GM23338 (cell line): ENCODE results near the gene DCAF10. TPM values are rescaled to one million over a fixed set of nuclear protein-coding genes. Genes with fewer than 3 reads are reported as not detected.

ENCODE experiments used
- ATAC-seq: fragments of 200-7000 bp; cut with Tn5 transposase; 3 replicates; pipeline ENCODE4 v1.9.1; 2020
- DNase-seq: peaks from one replicate; pipeline ENCODE4 v3.0.0-alpha.2; 2015; ENCODE audit warnings: low spot score
- H2AFZ ChIP-seq: fragments of 200-600 bp; sonication (generic); 2 replicates; pipeline ENCODE4 v1.8.0; 2016; ENCODE audit warnings: antibody characterized with exemption, mild to moderate bottlenecking, moderate library complexity
- H3F3A ChIP-seq: fragments of 200-600 bp; sonication (generic); replicated peaks from 2 replicates; pipeline ENCODE4 v1.8.0; 2017; ENCODE audit warnings: antibody characterized with exemption, mixed run types, low read depth
- H3K27ac ChIP-seq: fragments of 200-600 bp; sonication (generic); 2 replicates; pipeline ENCODE4 v1.6.1; 2016; ENCODE audit warnings: low read depth
- H3K27me3 ChIP-seq: fragments of 200-600 bp; sonication (generic); 2 replicates; pipeline ENCODE4 v1.8.0; 2016; ENCODE audit warnings: mild to moderate bottlenecking, mixed run types, moderate library complexity; ENCODE audit not compliant: insufficient read depth
- H3K36me3 ChIP-seq: fragments of 200-600 bp; sonication (generic); 2 replicates; pipeline ENCODE4 v1.8.0; 2016; ENCODE audit warnings: mild to moderate bottlenecking; ENCODE audit not compliant: insufficient read depth
- H3K4me1 ChIP-seq: fragments of 200-600 bp; sonication (generic); 2 replicates; pipeline ENCODE4 v1.8.0; 2016; ENCODE audit warnings: mild to moderate bottlenecking, moderate library complexity; ENCODE audit not compliant: insufficient read depth
- H3K4me2 ChIP-seq: fragments of 200-600 bp; sonication (generic); 2 replicates; pipeline ENCODE4 v1.7.1; 2017; ENCODE audit warnings: mixed run types
- H3K4me3 ChIP-seq: fragments of 200-600 bp; sonication (generic); 2 replicates; pipeline ENCODE4 v1.6.1; 2016; ENCODE audit warnings: mixed run types
- H3K79me2 ChIP-seq: fragments of 200-600 bp; sonication (generic); replicated peaks from 2 replicates; pipeline ENCODE4 v1.8.0; 2017; ENCODE audit warnings: mild to moderate bottlenecking; ENCODE audit not compliant: insufficient read depth
- H3K9me2 ChIP-seq: fragments of 200-600 bp; sonication (generic); 2 replicates; pipeline ENCODE4 v1.8.0; 2017; ENCODE audit not compliant: insufficient read depth
- H4K20me1 ChIP-seq: fragments of 200-600 bp; sonication (generic); replicated peaks from 2 replicates; pipeline ENCODE4 v1.8.0; 2017; ENCODE audit warnings: mild to moderate bottlenecking; ENCODE audit not compliant: insufficient read depth
- H3K27ac Mint-ChIP-seq: 2 replicates; pipeline ENCODE4 v1.8.0; 2020; ENCODE audit warnings: inconsistent platforms, mild to moderate bottlenecking, moderate library complexity, mixed read lengths
- H3K27me3 Mint-ChIP-seq: 3 replicates; pipeline ENCODE4 v1.8.0; 2022; ENCODE audit warnings: low read depth, mild to moderate bottlenecking, moderate library complexity, mixed read lengths, inconsistent platforms; ENCODE audit not compliant: insufficient read depth, poor library complexity
- H3K36me3 Mint-ChIP-seq: 3 replicates; pipeline ENCODE4 v1.8.0; 2021; ENCODE audit warnings: low read depth, mild to moderate bottlenecking, inconsistent platforms, moderate library complexity, mixed read lengths
- H3K4me1 Mint-ChIP-seq: 3 replicates; pipeline ENCODE4 v1.8.0; 2020; ENCODE audit warnings: mild to moderate bottlenecking, inconsistent platforms, mixed read lengths
- H3K4me3 Mint-ChIP-seq: 3 replicates; pipeline ENCODE4 v1.8.0; 2021; ENCODE audit warnings: moderate library complexity, mild to moderate bottlenecking, inconsistent platforms, mixed read lengths
- H3K9me3 Mint-ChIP-seq: 3 replicates; pipeline ENCODE4 v1.8.0; 2020; ENCODE audit warnings: moderate library complexity, mild to moderate bottlenecking, inconsistent platforms, mixed read lengths
- CREB1 ChIP-seq: fragments of 250-450 bp; sonication (Bioruptor Pico); IDR thresholded peaks from 2 replicates; pipeline ENCODE4 v1.5.0; 2020; ENCODE audit warnings: low read depth, mild to moderate bottlenecking, moderate library complexity
- ETS1 ChIP-seq: IDR thresholded peaks from 2 replicates; pipeline ENCODE4 v1.6.1; 2016; ENCODE audit warnings: antibody characterized with exemption
- EZH2phosphoT487 ChIP-seq: fragments of 200-600 bp; sonication (generic); IDR thresholded peaks from one replicate; pipeline ENCODE4 v1.8.1; 2018; ENCODE audit warnings: antibody characterized with exemption; ENCODE audit not compliant: unreplicated experiment
- JUNB ChIP-seq: IDR thresholded peaks from one replicate; pipeline ENCODE4 v1.6.1; 2016; ENCODE audit warnings: antibody characterized with exemption; ENCODE audit not compliant: unreplicated experiment
- NANOG ChIP-seq: IDR thresholded peaks from 2 replicates; pipeline ENCODE4 v1.6.1; 2016; ENCODE audit warnings: antibody characterized with exemption, borderline replicate concordance
- POLR2AphosphoS5 ChIP-seq: IDR thresholded peaks from 2 replicates; pipeline ENCODE4 v1.6.1; 2016; ENCODE audit warnings: antibody characterized with exemption, low read depth
- REST ChIP-seq: IDR thresholded peaks from one replicate; pipeline ENCODE4 v1.6.1; 2018; ENCODE audit warnings: antibody characterized with exemption; ENCODE audit not compliant: unreplicated experiment
- ZNF331 ChIP-seq: fragments of 250-450 bp; sonication (Bioruptor Pico); IDR thresholded peaks from 2 replicates; pipeline ENCODE4 v1.5.0; 2020; ENCODE audit warnings: low read depth, mild to moderate bottlenecking, moderate library complexity
- polyA plus RNA-seq: library from polyadenylated mRNA; unstranded; fragments of >200 nt; fragmentation: Nextera tagmentation; extraction: Ambion mirVana; gene quantifications from 2 replicates; pipeline ENCODE4 v1.2.1, GENCODE V29; 2016
- total RNA-seq: library from RNA; depleted of rRNA; stranded (reverse); fragments of >200 nt; shearing (Covaris generic); gene quantifications from 2 replicates; pipeline ENCODE4 v1.2.3, GENCODE V29; 2014
- TF ChIP-seq, protein P1 (sequence below): fragments of 250-450 bp; sonication (Bioruptor Pico); IDR thresholded peaks from 2 replicates; pipeline ENCODE4 v1.5.0; 2020; ENCODE audit warnings: mild to moderate bottlenecking, moderate library complexity

DCAF10 gene
- total and polyA plus RNA-seq, 2 experiments from 2014 or later = 6.6 to 11.5 TPM

DNA sequence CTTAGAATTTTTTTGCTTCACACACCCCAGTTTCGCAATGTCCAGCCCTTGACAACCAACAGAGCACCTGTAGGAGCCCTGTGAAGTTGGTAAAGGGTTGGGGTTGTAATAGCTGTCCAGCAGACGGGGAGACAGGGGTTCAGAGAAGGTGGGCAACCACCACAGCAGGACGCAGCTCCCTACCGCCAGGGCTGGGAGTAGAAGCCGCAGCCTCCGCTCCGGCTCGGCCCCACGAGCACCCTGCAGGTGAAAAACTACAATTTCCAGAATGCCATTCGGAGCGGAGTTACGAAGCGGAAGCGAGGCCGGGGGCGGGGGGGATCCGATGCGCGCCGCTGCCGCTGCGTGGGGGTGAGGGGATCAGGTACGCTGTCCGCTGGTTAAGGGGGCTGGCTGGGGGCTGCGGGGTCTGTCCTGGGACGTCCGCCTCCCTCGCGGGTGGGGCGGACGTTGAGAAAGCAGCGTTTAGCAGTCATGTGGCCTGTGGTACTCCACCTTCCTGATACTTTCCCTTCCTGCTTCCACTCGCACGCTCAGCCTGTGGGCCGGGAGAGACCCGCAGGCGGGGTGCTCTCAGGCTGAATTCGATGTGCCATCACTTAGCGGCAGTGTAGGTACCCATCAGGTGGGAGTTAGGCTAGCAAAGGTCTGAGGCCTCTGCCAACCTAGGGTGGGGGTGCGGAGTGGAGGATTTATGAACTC lies 47.0 kb upstream of the DCAF10 start, which contains the start of gene TRMT10B:
TRMT10B (plus strand) TSS at position 317 of the 702 bp plus-strand sequence. CDS start 8,127 bp downstream, outside the sequence.
- Mint-ChIP-seq H3K27ac (peak within 1 kb of the TSS; percentile 69; the same call in 1 of the 2 replicates), H3K4me1 (peaks cover 9% of the 10 kb centered on the region; the same call in 2 of the 3 replicates), H3K4me3 (peak within 1 kb of the TSS; percentile 95), H3K36me3 (peaks cover 5% of the 10 kb centered on the region; the same call in 1 of the 3 replicates), H3K27me3 (peaks cover 7% of the 10 kb centered on the region), H3K9me3 (peaks cover 6% of the 10 kb centered on the region; the same call in 2 of the 3 replicates)
- Histone ChIP-seq H3K4me2 (peak within 1 kb of the TSS; percentile 99), H3K79me2 (0 out of 2 replicates have a peak, but pooled peaks cover 3% of the 10 kb centered on the region), H3F3A (no peaks in the 10 kb centered on the region), H3K4me1 (peaks cover 6% of the 10 kb centered on the region; the same call in 1 of the 2 replicates), H3K4me3 (peak within 1 kb of the TSS; percentile 95), H3K27ac (no peak within 1 kb of the TSS), H3K36me3 (no peaks in the 10 kb centered on the region), H3K9me2 (peaks cover 6% of the 10 kb centered on the region; the same call in 1 of the 2 replicates), H3K27me3 (no peaks in the 10 kb centered on the region), H2AFZ (peak within 1 kb of the TSS; percentile 100), H4K20me1 (peaks cover 3% of the 10 kb centered on the region; the same call in 1 of the 2 replicates)
- ATAC-seq (peak; percentile 95), DNase-seq (peak; percentile 93)
- TF ChIP-seq POLR2AphosphoS5 = peak; percentile 77
- TF ChIP-seq CREB1 (CRISPR knock-in tag) = 0 out of 2 replicates have a peak, but pooled peaks have one; percentile 33
- no peak for TF ChIP-seq NANOG
- no peak for TF ChIP-seq JUNB
- TF ChIP-seq ETS1 = peak; percentile 62
- no peak for TF ChIP-seq EZH2phosphoT487

DNA sequence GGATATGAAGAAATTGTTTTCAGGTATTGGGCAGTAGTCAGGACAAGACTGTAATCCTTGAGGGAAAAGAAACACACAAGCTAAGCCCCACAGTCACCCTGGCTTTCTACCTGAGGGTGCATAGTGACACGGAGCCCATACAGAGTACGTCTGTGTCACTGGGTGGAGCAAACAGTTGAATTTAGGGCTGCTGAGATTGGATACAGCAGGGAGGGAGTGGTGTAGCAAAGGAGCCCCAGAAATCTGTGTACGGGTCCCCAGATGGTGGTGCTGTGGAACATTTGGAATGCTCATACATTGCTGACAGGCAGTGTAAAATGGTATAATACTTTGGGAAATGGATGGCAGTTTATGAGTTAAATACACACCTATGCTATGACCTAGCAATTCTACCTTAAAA lies 41.9 kb upstream of the DCAF10 start:
- DNase-seq (no peak), ATAC-seq (no peak)
- Histone ChIP-seq H3F3A (no peaks in the 10 kb centered on the region), H3K27ac (no peak overlapping the region), H3K36me3 (no peaks in the 10 kb centered on the region), H2AFZ (no peak overlapping the region), H3K4me1 (peaks cover 6% of the 10 kb centered on the region; the same call in 1 of the 2 replicates), H4K20me1 (peaks cover 3% of the 10 kb centered on the region), H3K27me3 (no peaks in the 10 kb centered on the region), H3K79me2 (0 out of 2 replicates have a peak, but pooled peaks cover 3% of the 10 kb centered on the region), H3K4me3 (no peak overlapping the region), H3K9me2 (no peaks in the 10 kb centered on the region), H3K4me2 (no peak overlapping the region)
- Mint-ChIP-seq H3K36me3 (no peaks in the 10 kb centered on the region; the same call in 2 of the 3 replicates), H3K27ac (no peak overlapping the region), H3K4me1 (peaks cover 9% of the 10 kb centered on the region; the same call in 2 of the 3 replicates), H3K9me3 (no peaks in the 10 kb centered on the region), H3K27me3 (peaks cover 2% of the 10 kb centered on the region), H3K4me3 (no peak overlapping the region)
- TF ChIP-seq ZNF331 (no peak), NANOG (no peak), REST (no peak)
- TF ChIP-seq, protein P1, sequence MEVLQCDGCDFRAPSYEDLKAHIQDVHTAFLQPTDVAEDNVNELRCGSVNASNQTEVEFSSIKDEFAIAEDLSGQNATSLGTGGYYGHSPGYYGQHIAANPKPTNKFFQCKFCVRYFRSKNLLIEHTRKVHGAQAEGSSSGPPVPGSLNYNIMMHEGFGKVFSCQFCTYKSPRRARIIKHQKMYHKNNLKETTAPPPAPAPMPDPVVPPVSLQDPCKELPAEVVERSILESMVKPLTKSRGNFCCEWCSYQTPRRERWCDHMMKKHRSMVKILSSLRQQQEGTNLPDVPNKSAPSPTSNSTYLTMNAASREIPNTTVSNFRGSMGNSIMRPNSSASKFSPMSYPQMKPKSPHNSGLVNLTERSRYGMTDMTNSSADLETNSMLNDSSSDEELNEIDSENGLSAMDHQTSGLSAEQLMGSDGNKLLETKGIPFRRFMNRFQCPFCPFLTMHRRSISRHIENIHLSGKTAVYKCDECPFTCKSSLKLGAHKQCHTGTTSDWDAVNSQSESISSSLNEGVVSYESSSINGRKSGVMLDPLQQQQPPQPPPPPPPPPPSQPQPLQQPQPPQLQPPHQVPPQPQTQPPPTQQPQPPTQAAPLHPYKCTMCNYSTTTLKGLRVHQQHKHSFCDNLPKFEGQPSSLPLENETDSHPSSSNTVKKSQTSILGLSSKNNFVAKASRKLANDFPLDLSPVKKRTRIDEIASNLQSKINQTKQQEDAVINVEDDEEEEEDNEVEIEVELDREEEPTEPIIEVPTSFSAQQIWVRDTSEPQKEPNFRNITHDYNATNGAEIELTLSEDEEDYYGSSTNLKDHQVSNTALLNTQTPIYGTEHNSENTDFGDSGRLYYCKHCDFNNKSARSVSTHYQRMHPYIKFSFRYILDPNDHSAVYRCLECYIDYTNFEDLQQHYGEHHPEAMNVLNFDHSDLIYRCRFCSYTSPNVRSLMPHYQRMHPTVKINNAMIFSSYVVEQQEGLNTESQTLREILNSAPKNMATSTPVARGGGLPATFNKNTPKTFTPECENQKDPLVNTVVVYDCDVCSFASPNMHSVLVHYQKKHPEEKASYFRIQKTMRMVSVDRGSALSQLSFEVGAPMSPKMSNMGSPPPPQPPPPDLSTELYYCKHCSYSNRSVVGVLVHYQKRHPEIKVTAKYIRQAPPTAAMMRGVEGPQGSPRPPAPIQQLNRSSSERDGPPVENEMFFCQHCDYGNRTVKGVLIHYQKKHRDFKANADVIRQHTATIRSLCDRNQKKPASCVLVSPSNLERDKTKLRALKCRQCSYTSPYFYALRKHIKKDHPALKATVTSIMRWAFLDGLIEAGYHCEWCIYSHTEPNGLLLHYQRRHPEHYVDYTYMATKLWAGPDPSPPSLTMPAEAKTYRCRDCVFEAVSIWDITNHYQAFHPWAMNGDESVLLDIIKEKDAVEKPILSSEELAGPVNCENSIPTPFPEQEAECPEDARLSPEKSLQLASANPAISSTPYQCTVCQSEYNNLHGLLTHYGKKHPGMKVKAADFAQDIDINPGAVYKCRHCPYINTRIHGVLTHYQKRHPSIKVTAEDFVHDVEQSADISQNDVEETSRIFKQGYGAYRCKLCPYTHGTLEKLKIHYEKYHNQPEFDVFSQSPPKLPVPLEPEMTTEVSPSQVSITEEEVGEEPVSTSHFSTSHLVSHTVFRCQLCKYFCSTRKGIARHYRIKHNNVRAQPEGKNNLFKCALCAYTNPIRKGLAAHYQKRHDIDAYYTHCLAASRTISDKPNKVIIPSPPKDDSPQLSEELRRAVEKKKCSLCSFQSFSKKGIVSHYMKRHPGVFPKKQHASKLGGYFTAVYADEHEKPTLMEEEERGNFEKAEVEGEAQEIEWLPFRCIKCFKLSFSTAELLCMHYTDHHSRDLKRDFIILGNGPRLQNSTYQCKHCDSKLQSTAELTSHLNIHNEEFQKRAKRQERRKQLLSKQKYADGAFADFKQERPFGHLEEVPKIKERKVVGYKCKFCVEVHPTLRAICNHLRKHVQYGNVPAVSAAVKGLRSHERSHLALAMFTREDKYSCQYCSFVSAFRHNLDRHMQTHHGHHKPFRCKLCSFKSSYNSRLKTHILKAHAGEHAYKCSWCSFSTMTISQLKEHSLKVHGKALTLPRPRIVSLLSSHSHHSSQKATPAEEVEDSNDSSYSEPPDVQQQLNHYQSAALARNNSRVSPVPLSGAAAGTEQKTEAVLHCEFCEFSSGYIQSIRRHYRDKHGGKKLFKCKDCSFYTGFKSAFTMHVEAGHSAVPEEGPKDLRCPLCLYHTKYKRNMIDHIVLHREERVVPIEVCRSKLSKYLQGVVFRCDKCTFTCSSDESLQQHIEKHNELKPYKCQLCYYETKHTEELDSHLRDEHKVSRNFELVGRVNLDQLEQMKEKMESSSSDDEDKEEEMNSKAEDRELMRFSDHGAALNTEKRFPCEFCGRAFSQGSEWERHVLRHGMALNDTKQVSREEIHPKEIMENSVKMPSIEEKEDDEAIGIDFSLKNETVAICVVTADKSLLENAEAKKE (CRISPR knock-in tag) = no peak
